ENCODE measurements around the gene UBE3B.

UBE3B gene

DNA sequence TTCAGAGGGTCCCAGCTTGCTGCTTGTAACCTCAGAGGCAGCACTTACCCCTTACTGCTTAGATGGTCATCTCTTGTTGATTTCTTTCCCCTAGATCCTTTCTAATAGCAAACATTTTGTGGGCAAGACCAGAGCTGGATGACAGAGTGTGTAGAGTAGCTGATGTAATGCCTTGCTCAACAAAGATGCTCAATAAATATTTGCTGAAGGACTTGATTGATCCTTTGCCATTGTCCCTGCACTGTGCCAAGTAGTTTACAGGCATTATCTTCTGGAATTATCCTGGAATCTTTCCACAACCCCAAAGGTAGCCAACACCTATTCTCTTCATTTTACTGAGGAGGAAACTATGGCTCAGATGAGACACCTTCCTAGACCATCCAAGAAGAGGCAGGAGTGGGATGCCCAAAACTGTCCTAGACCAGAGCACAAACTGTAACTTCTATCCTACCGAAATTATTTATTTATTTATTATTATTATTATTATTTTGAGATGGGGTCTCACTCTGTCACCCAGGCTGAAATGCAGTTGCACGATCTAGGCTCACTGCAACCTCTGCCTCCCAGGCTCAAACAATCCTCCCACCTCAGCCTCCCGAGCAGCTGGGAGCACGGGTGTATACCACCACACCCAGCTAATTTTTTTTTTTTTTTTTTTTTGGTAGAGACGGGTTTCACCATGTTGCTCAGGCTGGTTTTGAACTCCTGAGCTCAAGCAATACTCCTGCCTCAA lies 94.5 kb downstream of the UBE3B start:
- DNase-seq (ENCODE audit: low read depth in 2 of 2), result no peak

DNA sequence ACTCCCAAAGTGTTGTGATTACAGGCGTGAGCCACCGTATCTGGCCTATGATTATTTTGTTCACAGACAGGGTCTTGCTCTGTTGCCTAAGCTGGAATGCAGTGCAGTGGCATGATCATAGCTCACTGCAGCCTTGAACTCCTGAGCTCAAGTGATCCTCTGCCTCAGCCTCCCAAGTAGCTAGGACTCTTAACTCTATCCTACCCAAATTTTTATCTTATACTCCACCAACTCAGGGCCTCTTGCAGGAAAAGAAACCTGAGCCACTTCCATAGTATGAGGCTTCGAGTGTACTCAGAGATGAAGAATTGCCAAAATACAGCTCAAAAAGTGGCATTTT lies 95.0 kb downstream of the UBE3B start:
- DNase-seq (ENCODE audit: low read depth in 2 of 2), result no peak

DNA sequence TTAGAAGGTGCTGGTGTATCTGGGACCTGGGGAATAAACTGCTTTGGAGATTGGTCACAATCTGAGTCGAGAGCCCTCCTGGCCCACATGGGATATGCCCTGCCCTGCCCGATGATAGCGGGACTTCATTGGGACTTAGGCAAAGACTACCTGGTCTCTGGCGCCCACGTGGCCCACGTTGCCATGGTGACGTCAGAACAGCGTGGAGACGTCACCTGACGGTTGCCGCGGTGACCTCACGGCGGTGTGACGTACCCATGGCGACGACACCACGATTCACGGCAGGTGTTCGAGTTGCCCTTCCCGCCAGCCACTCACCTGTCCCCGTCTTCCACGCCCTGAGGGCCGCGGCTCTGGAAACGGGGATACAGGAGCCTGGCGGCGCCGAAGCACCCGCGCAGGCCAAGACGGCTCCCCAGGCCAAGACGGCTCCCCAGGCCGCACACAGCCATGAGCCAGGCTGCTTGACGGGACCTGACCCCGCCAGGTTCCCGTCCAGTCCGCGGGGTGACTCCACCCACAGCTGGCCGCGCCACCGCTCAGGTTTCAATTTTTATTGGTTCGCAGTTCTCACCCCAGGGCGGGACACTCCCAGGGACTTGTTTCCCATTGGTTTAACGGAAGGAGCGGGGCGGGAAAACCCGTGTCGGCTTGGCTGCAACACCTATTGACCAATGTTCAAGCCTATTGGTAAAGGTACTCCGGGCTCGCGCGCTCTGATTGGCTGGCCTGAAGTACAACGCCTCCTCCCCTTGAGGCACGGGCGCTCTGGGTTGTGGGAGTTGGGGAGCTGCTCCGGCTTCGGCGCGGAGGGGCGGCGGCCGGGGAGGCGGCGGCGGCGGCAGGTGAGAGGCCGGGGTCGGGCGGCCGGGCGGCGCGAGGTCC lies 95.8 kb downstream of the UBE3B start, which contains the start of the genes MMAB and MVK:
Gene MMAB (minus strand): TSS at position 476 of the 885 bp plus-strand sequence. CDS start 24 bp downstream, at position 452.
Gene MVK (plus strand): TSS at position 766 of the 885 bp plus-strand sequence. CDS start 1,029 bp downstream, outside the sequence.
- DNase-seq (ENCODE audit: low read depth in 2 of 2), result peak; percentile 95 to 96

DNA sequence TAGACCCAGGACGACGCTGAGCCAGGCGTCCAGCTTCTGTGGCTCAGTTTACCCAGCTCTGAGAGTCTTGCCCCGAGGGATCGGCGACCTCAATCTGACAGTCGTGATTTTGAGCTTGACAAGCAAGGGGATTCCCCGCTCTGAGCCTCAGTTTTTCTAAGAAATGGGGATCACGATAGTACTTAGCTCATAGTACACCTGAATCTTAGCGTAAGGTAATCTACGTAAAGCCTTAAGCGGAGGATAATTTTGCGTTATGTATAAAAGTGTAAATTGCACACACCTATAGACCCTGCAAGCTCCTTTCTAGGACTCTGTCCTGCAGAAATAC lies 96.4 kb downstream of the UBE3B start:
- DNase-seq (ENCODE audit: low read depth in 2 of 2), result no peak

DNA sequence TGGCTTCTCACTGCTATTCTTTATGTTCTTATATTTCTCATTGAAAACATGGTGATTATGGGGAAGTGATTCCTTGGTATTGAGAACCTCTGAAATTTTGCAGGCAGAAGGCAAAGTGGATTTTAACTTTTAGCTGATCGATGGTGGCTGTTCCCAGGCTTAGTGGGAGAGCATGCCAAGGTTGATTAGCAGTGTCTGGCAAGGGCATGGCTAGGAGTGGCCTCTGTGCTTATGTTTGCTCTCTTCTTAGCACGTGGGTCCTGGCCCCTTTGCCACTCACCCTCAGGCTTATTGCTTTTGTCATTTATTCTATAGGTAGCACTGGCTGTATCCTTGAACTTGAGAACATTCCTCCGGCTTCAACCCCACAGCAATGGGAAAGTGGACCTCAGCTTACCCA lies 98.2 kb downstream of the UBE3B start:
- DNase-seq (ENCODE audit: low read depth in 2 of 2), result no peak

DNA sequence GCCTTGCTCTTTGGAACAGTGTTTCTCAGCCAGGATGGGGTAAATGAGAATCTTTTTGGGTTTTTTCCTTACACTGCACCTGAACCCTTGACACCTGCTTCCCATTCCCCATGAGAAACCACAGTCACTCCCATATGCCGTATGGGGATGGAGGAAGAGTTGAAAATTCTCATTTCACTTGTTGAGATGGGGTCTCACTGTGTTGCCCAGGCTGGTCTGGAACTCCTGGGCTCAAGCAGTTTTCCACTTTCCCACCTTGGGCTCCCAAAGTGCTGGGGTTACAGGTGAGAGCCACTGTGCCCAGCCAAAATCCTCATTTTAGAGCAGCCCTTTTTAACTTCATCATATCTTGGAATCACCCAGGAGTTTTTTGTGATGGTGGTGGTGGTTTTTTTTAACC lies 99.9 kb downstream of the UBE3B start:
- no peak for DNase-seq (ENCODE audit: low read depth in 2 of 2)

DNA sequence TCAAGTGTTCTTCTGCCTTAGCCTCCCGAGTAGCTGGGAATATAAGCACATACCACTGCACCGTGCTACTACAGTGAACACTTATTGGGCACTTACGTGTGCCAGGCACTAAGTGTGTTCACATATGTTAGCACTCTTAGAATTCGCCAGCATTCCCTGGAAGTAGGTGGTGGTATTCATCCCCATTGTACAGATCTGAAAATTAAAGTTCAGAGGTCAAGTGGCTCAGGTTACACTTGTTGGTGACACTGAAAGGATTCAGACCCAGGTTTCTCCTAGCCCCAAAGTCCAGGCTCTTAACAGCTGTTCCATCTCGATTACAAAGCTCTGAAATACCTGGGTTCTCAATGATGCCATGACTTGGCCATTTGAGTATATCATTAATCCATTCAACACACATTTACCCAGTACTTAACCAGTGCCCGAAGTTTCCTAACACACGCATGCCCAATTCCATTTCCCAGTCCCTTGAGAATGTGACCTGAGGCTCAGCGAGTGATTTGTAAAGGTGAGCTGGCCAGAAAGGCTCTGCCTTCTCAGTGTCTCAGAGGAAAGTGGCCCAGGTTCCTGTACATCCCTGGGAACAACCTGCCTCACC lies 101.0 kb downstream of the UBE3B start:
- DNase-seq (ENCODE audit: low read depth in 2 of 2), result no peak

DNA sequence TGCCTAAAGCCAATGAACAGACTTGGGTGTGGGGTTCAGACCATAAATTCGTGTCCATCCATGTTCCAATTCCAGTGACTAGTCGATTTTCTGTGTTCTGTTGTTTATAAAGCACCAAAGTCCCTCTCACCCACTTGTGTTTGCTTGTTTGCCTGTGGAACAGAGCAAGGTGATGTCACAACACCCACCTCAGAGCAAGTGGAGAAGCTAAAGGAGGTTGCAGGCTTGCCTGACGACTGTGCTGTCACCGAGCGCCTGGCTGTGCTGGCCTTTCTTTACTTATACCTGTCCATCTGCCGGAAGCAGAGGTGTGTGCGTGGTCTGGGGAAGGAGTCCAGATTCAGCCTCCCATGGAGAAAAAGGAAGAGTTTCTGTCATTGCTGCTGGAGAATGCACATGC lies 102.2 kb downstream of the UBE3B start:
- DNase-seq (ENCODE audit: low read depth in 2 of 2), result no peak

DNA sequence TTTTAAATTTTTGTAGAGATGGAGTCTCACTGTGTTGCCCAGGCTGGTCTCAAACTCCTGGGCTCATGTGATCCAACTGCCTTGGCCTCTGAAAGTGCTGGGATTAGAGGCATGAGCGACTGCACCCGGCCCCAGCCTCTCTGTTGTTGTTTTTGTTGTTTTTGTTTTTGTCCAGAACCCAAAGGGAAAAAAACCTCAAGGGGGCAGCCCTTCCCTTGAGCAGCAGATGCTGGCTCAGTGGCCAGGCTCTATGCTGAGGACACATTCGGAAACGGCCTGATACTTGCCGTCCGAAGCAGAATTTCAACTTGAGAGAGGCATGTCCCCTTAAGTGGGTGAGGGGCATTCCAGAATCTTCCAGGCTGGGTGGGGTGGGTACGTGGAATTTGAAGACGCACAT lies 102.8 kb downstream of the UBE3B start:
- DNase-seq (ENCODE audit: low read depth in 2 of 2), result no peak

DNA sequence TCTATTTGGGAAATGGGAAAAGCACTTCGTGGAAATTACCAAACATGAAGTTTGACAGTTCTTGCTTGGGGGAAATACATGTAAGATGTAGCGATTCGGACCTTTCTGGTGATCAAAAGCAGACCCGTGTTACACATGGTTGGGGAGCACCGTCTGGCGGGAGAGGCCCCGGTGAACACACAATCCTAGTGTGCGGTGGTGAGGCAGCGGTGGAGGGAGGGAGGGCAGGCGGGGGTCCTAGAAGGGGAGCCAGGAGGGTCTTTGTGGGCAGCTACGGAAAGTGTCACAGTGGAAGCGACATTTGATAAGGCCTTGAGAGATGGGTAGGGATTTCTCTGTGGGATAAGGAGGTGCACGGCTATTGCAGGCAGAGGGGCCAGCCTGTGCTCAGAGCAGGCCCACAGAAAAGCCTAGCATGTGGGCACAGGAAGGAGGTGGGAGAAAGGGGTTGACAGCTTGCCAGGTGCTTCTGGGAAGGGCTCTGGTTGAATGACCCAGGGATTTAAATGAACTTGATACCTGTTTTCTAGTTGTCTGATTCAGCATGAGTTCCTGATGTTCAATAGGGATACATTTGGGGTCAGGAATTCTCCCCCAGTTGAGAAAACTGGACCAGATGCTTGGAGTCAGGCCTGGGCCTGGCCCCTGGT lies 103.4 kb downstream of the UBE3B start:
- no peak for DNase-seq (ENCODE audit: low read depth in 2 of 2)

DNA sequence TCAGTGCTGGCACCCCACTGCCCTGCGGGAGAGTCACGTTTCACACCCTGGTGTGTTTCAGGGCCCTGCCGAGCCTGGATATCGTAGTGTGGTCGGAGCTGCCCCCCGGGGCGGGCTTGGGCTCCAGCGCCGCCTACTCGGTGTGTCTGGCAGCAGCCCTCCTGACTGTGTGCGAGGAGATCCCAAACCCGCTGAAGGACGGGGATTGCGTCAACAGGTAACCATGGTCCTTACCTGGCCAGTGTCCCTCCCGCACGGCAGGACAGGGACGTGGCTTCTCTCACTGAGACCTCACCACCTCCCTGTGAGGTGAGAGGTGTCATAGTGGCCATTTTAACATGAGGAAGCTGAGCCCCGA lies 103.9 kb downstream of the UBE3B start:
- no peak for DNase-seq (ENCODE audit: low read depth in 2 of 2)

DNA sequence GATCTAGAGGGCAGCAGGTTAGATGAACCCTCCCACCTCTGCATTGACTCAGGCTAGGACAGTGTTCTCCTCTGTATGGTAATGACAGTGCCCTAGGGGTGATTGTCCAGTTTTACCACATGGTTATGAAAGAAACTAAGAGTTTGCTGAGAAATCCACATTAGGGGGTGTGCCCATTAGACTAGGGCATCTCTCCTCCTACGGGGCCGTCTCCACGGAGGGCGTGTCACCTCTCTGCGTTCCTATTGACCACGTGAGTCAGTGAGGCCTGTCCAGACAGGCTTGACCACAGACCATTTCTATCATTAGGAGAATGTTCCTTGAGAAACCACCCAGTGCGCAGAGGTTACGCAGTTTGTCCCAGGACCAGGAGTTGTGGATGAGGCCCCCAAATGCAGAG lies 104.4 kb downstream of the UBE3B start:
- DNase-seq (ENCODE audit: low read depth in 2 of 2), result no peak

DNA sequence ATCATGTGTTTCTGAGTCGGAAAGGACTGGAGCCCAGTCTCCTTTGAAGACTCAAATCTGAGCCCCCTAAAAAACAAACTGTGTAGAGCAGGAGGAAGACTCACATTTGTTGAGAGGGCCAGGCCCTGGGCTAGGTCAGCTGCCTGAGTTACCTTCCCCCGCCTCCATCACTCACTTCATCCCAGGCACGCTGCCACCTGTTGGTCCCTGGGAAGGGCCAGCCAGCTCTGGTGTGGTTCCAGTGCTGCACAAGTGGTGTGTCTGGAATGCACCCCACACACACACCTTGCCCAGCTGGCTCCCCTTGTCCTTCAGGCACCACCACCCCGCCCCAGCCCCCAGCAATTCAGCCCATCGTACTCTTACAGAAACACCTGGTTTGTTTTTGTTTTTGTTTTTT lies 105.2 kb downstream of the UBE3B start:
- no peak for DNase-seq (ENCODE audit: low read depth in 2 of 2)

DNA sequence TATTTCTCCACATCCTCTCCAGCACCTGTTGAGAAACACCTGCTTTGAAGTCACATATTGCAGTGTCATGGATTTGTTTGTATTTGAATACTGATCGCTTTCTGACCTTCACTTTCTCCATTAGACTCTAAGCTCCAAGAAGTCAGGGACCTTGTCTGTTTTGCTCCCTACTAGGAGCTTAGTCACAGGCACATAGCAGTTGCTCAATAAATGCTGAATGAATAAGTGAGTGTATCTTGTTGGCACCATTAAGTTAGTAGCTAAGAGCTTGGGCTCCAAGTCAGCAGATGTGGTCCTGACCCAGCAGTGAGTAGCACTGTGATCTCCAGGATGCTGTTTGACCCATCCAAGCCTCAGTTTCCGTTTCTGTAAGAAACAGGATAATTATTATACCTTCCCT lies 106.3 kb downstream of the UBE3B start:
- DNase-seq (ENCODE audit: low read depth in 2 of 2), result no peak
